ENCODE data around the gene CFAP68. TPM values are rescaled to one million over a fixed set of nuclear protein-coding genes. Genes with fewer than 3 reads are reported as not detected.

The CFAP68 gene
- total and polyA plus RNA-seq, 2 of the 8 experiments (the other 6 are each of a cell fraction or from before 2014, with no cell fraction given): 21.4 to 43.1 TPM

DNA sequence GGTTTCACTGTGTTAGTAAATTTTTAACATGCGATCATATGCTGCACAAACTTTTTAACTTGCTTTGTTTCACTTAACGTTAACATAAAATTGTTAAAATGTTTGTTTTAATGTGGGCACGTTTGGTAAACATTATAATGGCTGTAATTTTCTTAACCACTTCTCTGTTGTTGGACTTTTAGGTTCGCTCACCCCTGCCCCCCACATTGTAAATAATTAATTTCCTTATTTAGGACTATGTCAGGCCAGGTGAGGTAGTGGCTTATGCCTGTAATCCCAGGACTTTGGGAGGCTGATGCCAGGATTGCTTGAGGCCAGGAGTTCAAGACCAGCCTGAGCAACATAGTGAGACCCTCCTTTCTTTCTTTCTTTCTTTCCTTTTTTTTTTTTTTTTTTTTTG, 51.1 kb downstream of the CFAP68 start:
- Histone ChIP-seq H2AK5ac (ENCODE audit: low read depth, low read length) (no peak overlapping the region), H3K56ac (replicated peaks; ENCODE audit: insufficient read length, low read depth, low read length) (no peak overlapping the region), H3K27ac (ENCODE audit: low read depth, low read length) (no peak overlapping the region), H2BK120ac (replicated peaks; ENCODE audit: low read depth, low read length) (no peak overlapping the region), H2AFZ (ENCODE audit: low read length) (no peak overlapping the region), H3K36me3 (ENCODE audit: control insufficient read depth in 2 of 4, insufficient read depth in 4 of 4, low read length in 3 of 4) (no peaks in the 10 kb centered on the region), H4K8ac (ENCODE audit: extremely low read depth, insufficient read depth, low read length) (no peak overlapping the region), H3K9ac (replicated peaks in 1 of 4; ENCODE audit: extremely low read depth in 1 of 4, low read depth in 3 of 4, low read length in 3 of 4) (no peak overlapping the region), H3K4me2 (ENCODE audit: insufficient read depth in 1 of 2, low read depth in 2 of 2, low read length in 2 of 2) (no peak overlapping the region), H2BK5ac (ENCODE audit: low read depth, low read length) (no peak overlapping the region), H3K4ac (replicated peaks; ENCODE audit: insufficient read length, low read depth, low read length) (no peak overlapping the region), H3K9me3 (ENCODE audit: insufficient read depth in 2 of 2, low read depth in 1 of 2, low read length in 1 of 2) (no peaks in the 10 kb centered on the region), H4K20me1 (replicated peaks in 1 of 2; ENCODE audit: control insufficient read depth in 1 of 2, insufficient read depth in 2 of 2, low read length in 2 of 2) (no peaks in the 10 kb centered on the region), H2BK15ac (ENCODE audit: low read length) (no peak overlapping the region), H4K91ac (replicated peaks; ENCODE audit: insufficient read length, low read length) (no peak overlapping the region), H4K5ac (ENCODE audit: insufficient read length, low read depth, low read length) (no peak overlapping the region), H3K79me1 (ENCODE audit: low read depth, low read length) (no peaks in the 10 kb centered on the region), H3K14ac (ENCODE audit: insufficient read length) (no peak overlapping the region), H3K23me2 (ENCODE audit: low read depth, low read length) (peaks cover 3% of the 10 kb centered on the region; the same call in 1 of the 2 replicates), H2BK20ac (ENCODE audit: low read length) (no peak overlapping the region), H3K79me2 (ENCODE audit: control insufficient read depth in 1 of 2, insufficient read depth in 2 of 2, low read length in 2 of 2) (no peaks in the 10 kb centered on the region), H3K4me1 (replicated peaks in 1 of 4; ENCODE audit: control insufficient read depth in 3 of 4, insufficient read depth in 4 of 4, low read length in 3 of 4) (peaks cover 0 to 10% (median 3%) of the 10 kb centered on the region in 4 experiments; a peak in 6 of 7 replicates), H3K23ac (ENCODE audit: insufficient read length) (no peak overlapping the region), H3K18ac (ENCODE audit: extremely low read depth, low read length) (no peak overlapping the region), H3K27me3 (replicated peaks in 1 of 4; ENCODE audit: control insufficient read depth in 3 of 4, extremely low read depth in 1 of 4, insufficient read depth in 3 of 4, low read length in 3 of 4) (no peaks in the 10 kb centered on the region), H3K4me3 (ENCODE audit: extremely low read depth in 1 of 4, insufficient read depth in 2 of 4, low read depth in 3 of 4, low read length in 4 of 4) (no peak overlapping the region), H2BK12ac (ENCODE audit: low read depth, low read length) (no peak overlapping the region)
- DNase-seq (ENCODE audit: low read depth in 1 of 2, low spot score in 2 of 2) (no peak), FAIRE-seq (no peak)
- ChIA-PET CTCF (ENCODE audit: partially characterized antibody) (interaction anchor here (1.1 to 25.5 kb wide), 6 partner anchors 12 to 73 kb away, joined by 4 to 565 read pairs (median 7); no protein-coding TSS in a partner anchor), POLR2A (ENCODE audit: partially characterized antibody) (no interaction called here)
- WGBS, 2 experiments (ENCODE audit: extremely low coverage in 1 of 2, insufficient coverage in 1 of 2, insufficient read length in 1 of 2, insufficient replicate concordance in 2 of 2, low coverage in 1 of 2, low lambda C conversion rate in 2 of 2, missing lambda C conversion rate in 1 of 2): 81% methylated on average over 4 of the region's 4 CpGs; no CpG with 5 or more reads in 1 of the 2 experiments
- TF ChIP-seq, protein P1, sequence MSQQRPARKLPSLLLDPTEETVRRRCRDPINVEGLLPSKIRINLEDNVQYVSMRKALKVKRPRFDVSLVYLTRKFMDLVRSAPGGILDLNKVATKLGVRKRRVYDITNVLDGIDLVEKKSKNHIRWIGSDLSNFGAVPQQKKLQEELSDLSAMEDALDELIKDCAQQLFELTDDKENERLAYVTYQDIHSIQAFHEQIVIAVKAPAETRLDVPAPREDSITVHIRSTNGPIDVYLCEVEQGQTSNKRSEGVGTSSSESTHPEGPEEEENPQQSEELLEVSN (IDR thresholded peaks at IDR 0.05): no peak
- TF ChIP-seq CEBPB (IDR thresholded peaks at IDR 0.05; ENCODE audit: low read depth, low read length) (no peak), CREB1 (IDR thresholded peaks at IDR 0.05) (no peak), KDM5A (IDR thresholded peaks at IDR 0.05; ENCODE audit: low read length) (no peak), KDM4A (IDR thresholded peaks at IDR 0.05; ENCODE audit: low read depth, low read length, severe bottlenecking) (no peak), HDAC6 (IDR thresholded peaks at IDR 0.05; ENCODE audit: low read depth, low read length) (no peak)
- TF ChIP-seq, protein P2, sequence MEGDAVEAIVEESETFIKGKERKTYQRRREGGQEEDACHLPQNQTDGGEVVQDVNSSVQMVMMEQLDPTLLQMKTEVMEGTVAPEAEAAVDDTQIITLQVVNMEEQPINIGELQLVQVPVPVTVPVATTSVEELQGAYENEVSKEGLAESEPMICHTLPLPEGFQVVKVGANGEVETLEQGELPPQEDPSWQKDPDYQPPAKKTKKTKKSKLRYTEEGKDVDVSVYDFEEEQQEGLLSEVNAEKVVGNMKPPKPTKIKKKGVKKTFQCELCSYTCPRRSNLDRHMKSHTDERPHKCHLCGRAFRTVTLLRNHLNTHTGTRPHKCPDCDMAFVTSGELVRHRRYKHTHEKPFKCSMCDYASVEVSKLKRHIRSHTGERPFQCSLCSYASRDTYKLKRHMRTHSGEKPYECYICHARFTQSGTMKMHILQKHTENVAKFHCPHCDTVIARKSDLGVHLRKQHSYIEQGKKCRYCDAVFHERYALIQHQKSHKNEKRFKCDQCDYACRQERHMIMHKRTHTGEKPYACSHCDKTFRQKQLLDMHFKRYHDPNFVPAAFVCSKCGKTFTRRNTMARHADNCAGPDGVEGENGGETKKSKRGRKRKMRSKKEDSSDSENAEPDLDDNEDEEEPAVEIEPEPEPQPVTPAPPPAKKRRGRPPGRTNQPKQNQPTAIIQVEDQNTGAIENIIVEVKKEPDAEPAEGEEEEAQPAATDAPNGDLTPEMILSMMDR (IDR thresholded peaks at IDR 0.05; ENCODE audit: control extremely low read depth in 1 of 3, insufficient read depth in 1 of 3, low read depth in 1 of 3, low read length in 3 of 3): no peak
